KOPT-K1 (cell line): ENCODE data around the gene C22orf39.
A peak's percentile ranks its signal among the peaks of the same experiment; 100 is the strongest.

Source experiments
- H3K27ac ChIP-seq: fragments of 200-600 bp; sonication (generic); 2 replicates; pipeline ENCODE4 v1.5.1; 2016; ENCODE audit warnings: antibody characterized with exemption, mild to moderate bottlenecking, low read depth, low read length; ENCODE audit not compliant: poor library complexity, severe bottlenecking
- H3K36me3 ChIP-seq: fragments of 200-600 bp; sonication (generic); 2 replicates; pipeline ENCODE4 v1.5.1; 2017; ENCODE audit warnings: antibody characterized with exemption, mild to moderate bottlenecking, low read length, moderate library complexity; ENCODE audit not compliant: insufficient read depth
- H3K9me3 ChIP-seq: fragments of 200-600 bp; sonication (generic); 2 replicates; pipeline ENCODE4 v1.5.1; 2017; ENCODE audit warnings: antibody characterized with exemption, low read length, mild to moderate bottlenecking; ENCODE audit not compliant: insufficient read depth, poor library complexity, severe bottlenecking

C22orf39 gene

GRCh38 chr22:19447330-19448075 is at the start of gene C22orf39:
Gene C22orf39, minus strand, starts transcription at chr22:19447711. Its CDS starts 23 bp downstream, at chr22:19447688.
- Histone ChIP-seq H3K9me3 (no peaks in the 10 kb centered on the region), H3K36me3 (peaks cover 73% of the 10 kb centered on the region), H3K27ac (peak within 1 kb of the TSS; percentile 77)

GRCh38 chr22:19497245-19497644 is 49.7 kb upstream of the C22orf39 start:
- Histone ChIP-seq H3K36me3 (peaks cover 100% of the 10 kb centered on the region), H3K27ac (no peak overlapping the region), H3K9me3 (no peaks in the 10 kb centered on the region)

GRCh38 chr22:19496324-19496630 is 48.8 kb upstream of the C22orf39 start:
- Histone ChIP-seq H3K27ac (no peak overlapping the region), H3K36me3 (peaks cover 100% of the 10 kb centered on the region), H3K9me3 (no peaks in the 10 kb centered on the region)

GRCh38 chr22:19495562-19496323 is 48.2 kb upstream of the C22orf39 start:
- H3K27ac ChIP-seq: no peak overlapping the region
- peaks cover 100% of the 10 kb centered on the region for H3K36me3 ChIP-seq
- no peaks in the 10 kb centered on the region for H3K9me3 ChIP-seq

- peaks cover 98% of the 10 kb centered on the region for H3K36me3 ChIP-seq
- no peaks in the 10 kb centered on the region for H3K9me3 ChIP-seq
Observed at GRCh38 chr22:19494676-19495173, 47.2 kb upstream of the C22orf39 start.

GRCh38 chr22:19494001-19494560 is 46.6 kb upstream of the C22orf39 start:
- Histone ChIP-seq H3K27ac (no peak overlapping the region), H3K9me3 (no peaks in the 10 kb centered on the region), H3K36me3 (peaks cover 98% of the 10 kb centered on the region)

More at GRCh38 chr22:19494676-19495173, 47.2 kb upstream of the C22orf39 start:
- no peak overlapping the region for H3K27ac ChIP-seq

GRCh38 chr22:19492504-19493174 is 45.1 kb upstream of the C22orf39 start:
- Histone ChIP-seq H3K27ac (no peak overlapping the region), H3K9me3 (no peaks in the 10 kb centered on the region), H3K36me3 (peaks cover 98% of the 10 kb centered on the region)

GRCh38 chr22:19490628-19491230 is 43.2 kb upstream of the C22orf39 start:
- Histone ChIP-seq H3K36me3 (peaks cover 98% of the 10 kb centered on the region), H3K27ac (no peak overlapping the region), H3K9me3 (no peaks in the 10 kb centered on the region)

GRCh38 chr22:19488884-19489843 is 41.7 kb upstream of the C22orf39 start:
- H3K9me3 ChIP-seq: no peaks in the 10 kb centered on the region
- no peak overlapping the region for H3K27ac ChIP-seq
- peaks cover 98% of the 10 kb centered on the region for H3K36me3 ChIP-seq

- peaks cover 98% of the 10 kb centered on the region for H3K36me3 ChIP-seq
- no peak overlapping the region for H3K27ac ChIP-seq
Observed at GRCh38 chr22:19488285-19488684, 40.8 kb upstream of the C22orf39 start.

GRCh38 chr22:19483481-19484244 is 36.2 kb upstream of the C22orf39 start:
- peaks cover 74% of the 10 kb centered on the region for H3K36me3 ChIP-seq
- no peak overlapping the region for H3K27ac ChIP-seq
- no peaks in the 10 kb centered on the region for H3K9me3 ChIP-seq

More at GRCh38 chr22:19488285-19488684, 40.8 kb upstream of the C22orf39 start:
- H3K9me3 ChIP-seq: no peaks in the 10 kb centered on the region

GRCh38 chr22:19482297-19482696 is 34.8 kb upstream of the C22orf39 start:
- Histone ChIP-seq H3K27ac (no peak overlapping the region), H3K9me3 (no peaks in the 10 kb centered on the region), H3K36me3 (peaks cover 60% of the 10 kb centered on the region)

- H3K36me3 ChIP-seq: peaks cover 52% of the 10 kb centered on the region
- H3K27ac ChIP-seq: peak overlapping the region; percentile 94
- H3K9me3 ChIP-seq: no peaks in the 10 kb centered on the region
Observed at GRCh38 chr22:19480789-19481188, 33.3 kb upstream of the C22orf39 start.
